ENCODE results near the gene L3MBTL4.

GRCh38 chr18:6427286-6427685, 12.6 kb upstream of the L3MBTL4 start:
- TF ChIP-seq, protein P1, sequence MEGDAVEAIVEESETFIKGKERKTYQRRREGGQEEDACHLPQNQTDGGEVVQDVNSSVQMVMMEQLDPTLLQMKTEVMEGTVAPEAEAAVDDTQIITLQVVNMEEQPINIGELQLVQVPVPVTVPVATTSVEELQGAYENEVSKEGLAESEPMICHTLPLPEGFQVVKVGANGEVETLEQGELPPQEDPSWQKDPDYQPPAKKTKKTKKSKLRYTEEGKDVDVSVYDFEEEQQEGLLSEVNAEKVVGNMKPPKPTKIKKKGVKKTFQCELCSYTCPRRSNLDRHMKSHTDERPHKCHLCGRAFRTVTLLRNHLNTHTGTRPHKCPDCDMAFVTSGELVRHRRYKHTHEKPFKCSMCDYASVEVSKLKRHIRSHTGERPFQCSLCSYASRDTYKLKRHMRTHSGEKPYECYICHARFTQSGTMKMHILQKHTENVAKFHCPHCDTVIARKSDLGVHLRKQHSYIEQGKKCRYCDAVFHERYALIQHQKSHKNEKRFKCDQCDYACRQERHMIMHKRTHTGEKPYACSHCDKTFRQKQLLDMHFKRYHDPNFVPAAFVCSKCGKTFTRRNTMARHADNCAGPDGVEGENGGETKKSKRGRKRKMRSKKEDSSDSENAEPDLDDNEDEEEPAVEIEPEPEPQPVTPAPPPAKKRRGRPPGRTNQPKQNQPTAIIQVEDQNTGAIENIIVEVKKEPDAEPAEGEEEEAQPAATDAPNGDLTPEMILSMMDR (IDR thresholded peaks at IDR 0.05; ENCODE audit: poor library complexity) = no peak
- no peak for TF ChIP-seq EZH2phosphoT487 (IDR thresholded peaks at IDR 0.05; ENCODE audit: low read depth, severe bottlenecking, unreplicated experiment)
- no peak for TF ChIP-seq EZH2 (IDR thresholded peaks at IDR 0.05; ENCODE audit: borderline replicate concordance)

Measured in hepatocyte (in vitro differentiated cells).